CD14-positive monocyte (primary cell): Measurements from ENCODE around the gene RBPMS2. TPM values are rescaled to one million over a fixed set of nuclear protein-coding genes. Genes with fewer than 3 reads are reported as not detected.

ENCODE experiments used
- DNase-seq, 3 donors: peaks; one replicate each; pipeline ENCODE4 v3.0.0-alpha.2; 2011 to 2022
- H2AFZ ChIP-seq: 2 replicates; pipeline ENCODE4 v1.6.0; 2012; ENCODE audit warnings: mild to moderate bottlenecking, low read depth, low read length, inconsistent platforms; ENCODE audit not compliant: insufficient read depth, poor library complexity, severe bottlenecking
- H3K27ac ChIP-seq, 2 donors: 1 replicate in 1 of 2; 2 replicates in 1 of 2; pipeline ENCODE4 v1.5.1; 2012 to 2013; ENCODE audit warnings: low read length in 2 of 2, control low read depth in 1 of 2, inconsistent platforms in 1 of 2, low read depth in 1 of 2, mild to moderate bottlenecking in 1 of 2
- H3K27me3 ChIP-seq, 2 donors: one replicate each; pipeline versions ENCODE4 v1.6.0 to v1.6.1; 2011 to 2013; ENCODE audit warnings: low read length in 2 of 2; ENCODE audit not compliant: control insufficient read depth in 2 of 2, insufficient read depth in 2 of 2
- H3K36me3 ChIP-seq, 2 donors: replicated peaks in 1 of 2; 1 replicate in 1 of 2; 2 replicates in 1 of 2; pipeline versions ENCODE4 v1.5.1 to v1.6.1; 2012 to 2013; ENCODE audit warnings: low read length in 2 of 2, control low read depth in 1 of 2, inconsistent platforms in 1 of 2, mild to moderate bottlenecking in 1 of 2; ENCODE audit not compliant: insufficient read depth in 2 of 2, control insufficient read depth in 1 of 2
- H3K4me1 ChIP-seq, 2 donors: 1 replicate in 1 of 2; 2 replicates in 1 of 2; pipeline versions ENCODE4 v1.5.1 to v1.6.1; 2012 to 2013; ENCODE audit warnings: low read length in 2 of 2, control low read depth in 1 of 2, inconsistent platforms in 1 of 2, mild to moderate bottlenecking in 1 of 2, moderate library complexity in 1 of 2; ENCODE audit not compliant: insufficient read depth in 2 of 2, control insufficient read depth in 1 of 2
- H3K4me2 ChIP-seq: replicated peaks from 2 replicates; pipeline ENCODE3; 2012; ENCODE audit warnings: low read length, moderate library complexity, mild to moderate bottlenecking; ENCODE audit not compliant: poor library complexity, severe bottlenecking; ENCODE audit errors: extremely low read depth
- H3K4me3 ChIP-seq, 3 experiments: fragments of 200-600 bp in 1 of 3; sonication (generic) in 1 of 3; replicated peaks in 1 of 3; 1 replicate in 2 of 3; 2 replicates in 1 of 3; pipeline ENCODE4 v1.5.1; 2011 to 2013; ENCODE audit warnings: low read length in 3 of 3, mild to moderate bottlenecking in 3 of 3, control low read depth in 2 of 3, low read depth in 2 of 3, inconsistent platforms in 1 of 3, moderate library complexity in 1 of 3
- H3K79me2 ChIP-seq: 2 replicates; pipeline ENCODE4 v1.6.0; 2012; ENCODE audit warnings: mild to moderate bottlenecking, control low read depth, inconsistent platforms, low read length, moderate library complexity; ENCODE audit not compliant: insufficient read depth
- H3K9ac ChIP-seq: 2 replicates; pipeline ENCODE4 v1.6.0; 2017; ENCODE audit warnings: low read length, mild to moderate bottlenecking; ENCODE audit not compliant: insufficient read depth, poor library complexity, severe bottlenecking
- H3K9me3 ChIP-seq, 2 donors: replicated peaks in 1 of 2; 1 replicate in 1 of 2; 2 replicates in 1 of 2; pipeline versions ENCODE4 v1.5.1 to v1.6.1; 2012 to 2013; ENCODE audit warnings: low read length in 2 of 2, control low read depth in 1 of 2; ENCODE audit not compliant: control insufficient read depth in 1 of 2, insufficient read depth in 1 of 2
- H4K20me1 ChIP-seq: 2 replicates; pipeline ENCODE4 v1.6.0; 2012; ENCODE audit warnings: mild to moderate bottlenecking, low read length, control low read depth, moderate library complexity; ENCODE audit not compliant: insufficient read depth
- H3K27ac Mint-ChIP-seq, 7 donors: one replicate each; pipeline ENCODE4 v1.8.0; 2020; ENCODE audit warnings: mild to moderate bottlenecking in 7 of 7, mixed read lengths in 7 of 7, moderate library complexity in 6 of 7, inconsistent platforms in 2 of 7
- H3K27me3 Mint-ChIP-seq, 3 donors: one replicate each; pipeline ENCODE4 v1.8.0; 2021 to 2022; ENCODE audit warnings: low read depth in 3 of 3, mild to moderate bottlenecking in 3 of 3, mixed read lengths in 3 of 3, moderate library complexity in 3 of 3, inconsistent platforms in 1 of 3
- H3K36me3 Mint-ChIP-seq, 2 donors: one replicate each; pipeline ENCODE4 v1.8.0; 2020; ENCODE audit warnings: mixed read lengths in 2 of 2, inconsistent platforms in 1 of 2, mild to moderate bottlenecking in 1 of 2
- H3K4me1 Mint-ChIP-seq: one replicate; pipeline ENCODE4 v1.8.0; 2020; ENCODE audit warnings: mild to moderate bottlenecking, mixed read lengths
- H3K4me3 Mint-ChIP-seq, 2 donors: one replicate each; pipeline ENCODE4 v1.8.0; 2020; ENCODE audit warnings: mild to moderate bottlenecking in 2 of 2, mixed read lengths in 2 of 2, moderate library complexity in 1 of 2
- H3K9me3 Mint-ChIP-seq, 7 donors: one replicate each; pipeline ENCODE4 v1.8.0; 2020 to 2022; ENCODE audit warnings: mixed read lengths in 7 of 7, mild to moderate bottlenecking in 6 of 7, moderate library complexity in 6 of 7, inconsistent platforms in 2 of 7
- CTCF ChIP-seq: fragments of 200-600 bp; IDR thresholded peaks from one replicate; pipeline ENCODE4 v1.8.0; 2022; ENCODE audit warnings: antibody characterized with exemption, mild to moderate bottlenecking
- WGBS: methylation state at CpG from one replicate; pipeline ENCODE4 v1.1.5; 2013; ENCODE audit warnings: missing lambda C conversion rate; ENCODE audit not compliant: insufficient coverage; 5-methylcytosine and 5-hydroxymethylcytosine counted together
- intact Hi-C, 2 donors: fragments of 100-400 bp; cut with micrococcal nuclease; formaldehyde crosslinking; loops; one replicate each; pipeline versions ENCODE4 v1.15.0 to v1.15.1; 2023
- polyA plus RNA-seq, 3 donors: library from polyadenylated mRNA; depleted of rRNA in 1 of 3; unstranded in 2 of 3; stranded (reverse) in 1 of 3; fragments of 300-500 nt in 2 of 3; fragments of >200 nt in 1 of 3; fragmentation: Illumina TruSeq in 2 of 3; gene quantifications; 1 replicate in 2 of 3; 2 replicates in 1 of 3; pipeline ENCODE4 v1.2.3, GENCODE V29; 2012 to 2021

The RBPMS2 gene
- polyA plus RNA-seq, 3 donors: not detected

DNA sequence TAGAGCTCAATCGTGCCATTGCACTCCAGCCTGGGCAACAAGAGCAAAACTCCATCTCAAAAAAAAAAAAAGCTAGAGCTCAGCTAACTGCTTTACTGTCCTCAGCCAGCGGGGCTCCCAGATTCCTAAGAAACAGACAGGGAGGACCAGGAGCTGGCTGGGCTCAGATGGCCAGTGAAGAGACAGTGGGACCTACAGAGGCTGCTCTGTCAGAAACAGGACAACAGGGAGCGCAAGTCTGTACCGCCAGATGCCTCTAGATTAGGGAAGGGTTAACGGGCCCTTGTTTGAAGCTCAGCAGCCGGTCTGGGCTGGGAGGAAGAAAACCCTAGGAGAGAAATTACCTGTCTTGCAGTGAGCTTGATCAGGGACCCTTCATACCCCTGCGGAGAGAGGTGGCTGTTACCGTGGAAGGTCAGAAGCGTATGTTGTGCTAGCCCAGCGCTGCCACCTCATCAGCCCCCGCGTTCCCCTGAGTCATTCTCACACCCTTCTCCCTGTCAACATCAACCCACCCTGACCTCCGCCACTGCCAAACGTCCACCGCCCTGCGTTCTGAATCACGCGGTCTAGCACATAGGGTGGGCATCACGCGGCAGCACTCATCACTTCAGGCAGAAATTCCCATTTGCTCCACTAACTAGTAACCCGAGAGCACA lies 25.3 kb downstream of the RBPMS2 start:
- intact Hi-C loops: no loop called here
- H3K4me3 Mint-ChIP-seq: no peak overlapping the region

DNA sequence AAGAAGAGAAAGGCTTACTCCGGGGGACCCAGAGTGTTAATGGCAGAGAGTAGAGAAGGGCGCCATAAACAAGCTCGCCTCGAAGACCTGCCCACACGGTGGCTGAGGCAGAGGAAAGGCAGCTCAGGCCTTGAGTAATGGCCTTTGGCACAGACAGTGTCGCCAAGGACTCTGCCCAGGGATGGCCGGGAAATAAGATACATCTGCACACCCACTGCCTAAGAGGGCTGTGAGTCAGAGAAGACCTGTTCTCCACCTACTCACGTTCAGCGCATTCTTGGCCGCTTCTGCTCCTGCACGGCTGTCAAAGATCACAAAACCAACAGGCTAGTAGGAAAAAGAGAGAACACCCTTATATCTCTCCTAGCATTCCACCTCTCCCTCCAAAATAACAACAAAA lies 26.2 kb downstream of the RBPMS2 start:
- no peak overlapping the region for H3K9ac ChIP-seq
- Mint-ChIP-seq H3K9me3 (no peaks in the 10 kb centered on the region), H3K36me3 (no peaks in the 10 kb centered on the region), H3K4me1 (no peaks in the 10 kb centered on the region), H3K4me3 (no peak overlapping the region), H3K27me3 (peaks cover 5 to 27% (median 22%) of the 10 kb centered on the region in 3 donors), H3K27ac (no peak overlapping the region)
- no peaks in the 10 kb centered on the region for H4K20me1 ChIP-seq
- intact Hi-C loops: no loop called here
- no peaks in the 10 kb centered on the region for H3K9me3 ChIP-seq
- no peaks in the 10 kb centered on the region for H3K36me3 ChIP-seq
- no peak for DNase-seq
- WGBS: 91% methylated on average over 6 of the region's 11 CpGs
- no peak overlapping the region for H3K27ac ChIP-seq
- H3K4me2 ChIP-seq: no peak overlapping the region
- no peaks in the 10 kb centered on the region for H3K4me1 ChIP-seq
- H3K79me2 ChIP-seq: no peaks in the 10 kb centered on the region
- no peak overlapping the region for H3K4me3 ChIP-seq
- no peaks in the 10 kb centered on the region for H3K27me3 ChIP-seq
- H2AFZ ChIP-seq: no peak overlapping the region
- TF ChIP-seq CTCF: no peak

More for the DNA sequence above, 25.3 kb downstream of the RBPMS2 start:
- Histone ChIP-seq H3K36me3 (no peaks in the 10 kb centered on the region), H3K4me1 (no peaks in the 10 kb centered on the region), H3K27me3 (no peaks in the 10 kb centered on the region), H3K27ac (no peak overlapping the region), H3K4me2 (no peak overlapping the region), H2AFZ (no peak overlapping the region), H3K4me3 (no peak overlapping the region), H3K9ac (no peak overlapping the region), H3K9me3 (no peaks in the 10 kb centered on the region), H3K79me2 (no peaks in the 10 kb centered on the region), H4K20me1 (no peaks in the 10 kb centered on the region)
- 89% methylated on average over 16 of the region's 21 CpGs for WGBS
- Mint-ChIP-seq H3K4me1 (no peaks in the 10 kb centered on the region), H3K27me3 (peaks cover 5 to 30% (median 22%) of the 10 kb centered on the region in 3 donors), H3K27ac (no peak overlapping the region), H3K9me3 (peaks cover 0 to 2% (median 0%) of the 10 kb centered on the region in 7 donors), H3K36me3 (no peaks in the 10 kb centered on the region)
- no peak for DNase-seq
- no peak for TF ChIP-seq CTCF
